ENCODE results near the gene IGSF9.

GRCh38 chr1:159881622-159882526 is 63.5 kb downstream of the IGSF9 start:
- TF ChIP-seq EZH2 (IDR thresholded peaks at IDR 0.05) = no peak
- no peak for TF ChIP-seq POLR2AphosphoS5 (IDR thresholded peaks at IDR 0.05; ENCODE audit: borderline replicate concordance, low read depth, low read length)
- no peak for TF ChIP-seq FOXP2 (optimal IDR thresholded peaks at IDR 0.05; ENCODE audit: control extremely low read depth, extremely low read length, insufficient read depth)
